GM12801 (cell line): ENCODE measurements around the gene SLMAP.

ENCODE experiments used
- TF ChIP-seq, protein P1 (sequence below): IDR thresholded peaks from one replicate; pipeline ENCODE4 v1.5.1; 2011; ENCODE audit warnings: control low read depth; ENCODE audit not compliant: insufficient read length; ENCODE audit errors: extremely low read depth

Gene SLMAP

DNA sequence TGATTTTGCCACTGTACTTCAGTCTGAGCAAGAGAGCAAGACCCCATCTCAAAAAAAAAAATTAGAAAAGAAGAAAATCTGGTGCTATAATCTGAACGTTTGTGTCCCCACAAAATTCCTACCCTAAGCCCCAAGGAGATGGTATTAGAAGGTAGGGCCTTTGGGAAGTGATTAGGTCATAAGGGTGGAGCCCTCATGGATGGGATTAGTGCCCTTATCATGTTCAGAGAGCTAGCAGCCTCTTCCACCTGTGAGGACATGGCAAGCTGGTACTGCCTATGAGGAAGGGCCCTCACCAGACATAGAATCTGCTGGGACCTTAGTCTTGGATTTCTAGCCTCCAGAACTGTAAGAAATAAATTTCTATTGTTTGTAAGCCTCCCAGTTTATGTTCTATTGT, 201.7 kb downstream of the SLMAP start:
- TF ChIP-seq, protein P1, sequence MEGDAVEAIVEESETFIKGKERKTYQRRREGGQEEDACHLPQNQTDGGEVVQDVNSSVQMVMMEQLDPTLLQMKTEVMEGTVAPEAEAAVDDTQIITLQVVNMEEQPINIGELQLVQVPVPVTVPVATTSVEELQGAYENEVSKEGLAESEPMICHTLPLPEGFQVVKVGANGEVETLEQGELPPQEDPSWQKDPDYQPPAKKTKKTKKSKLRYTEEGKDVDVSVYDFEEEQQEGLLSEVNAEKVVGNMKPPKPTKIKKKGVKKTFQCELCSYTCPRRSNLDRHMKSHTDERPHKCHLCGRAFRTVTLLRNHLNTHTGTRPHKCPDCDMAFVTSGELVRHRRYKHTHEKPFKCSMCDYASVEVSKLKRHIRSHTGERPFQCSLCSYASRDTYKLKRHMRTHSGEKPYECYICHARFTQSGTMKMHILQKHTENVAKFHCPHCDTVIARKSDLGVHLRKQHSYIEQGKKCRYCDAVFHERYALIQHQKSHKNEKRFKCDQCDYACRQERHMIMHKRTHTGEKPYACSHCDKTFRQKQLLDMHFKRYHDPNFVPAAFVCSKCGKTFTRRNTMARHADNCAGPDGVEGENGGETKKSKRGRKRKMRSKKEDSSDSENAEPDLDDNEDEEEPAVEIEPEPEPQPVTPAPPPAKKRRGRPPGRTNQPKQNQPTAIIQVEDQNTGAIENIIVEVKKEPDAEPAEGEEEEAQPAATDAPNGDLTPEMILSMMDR = no peak

DNA sequence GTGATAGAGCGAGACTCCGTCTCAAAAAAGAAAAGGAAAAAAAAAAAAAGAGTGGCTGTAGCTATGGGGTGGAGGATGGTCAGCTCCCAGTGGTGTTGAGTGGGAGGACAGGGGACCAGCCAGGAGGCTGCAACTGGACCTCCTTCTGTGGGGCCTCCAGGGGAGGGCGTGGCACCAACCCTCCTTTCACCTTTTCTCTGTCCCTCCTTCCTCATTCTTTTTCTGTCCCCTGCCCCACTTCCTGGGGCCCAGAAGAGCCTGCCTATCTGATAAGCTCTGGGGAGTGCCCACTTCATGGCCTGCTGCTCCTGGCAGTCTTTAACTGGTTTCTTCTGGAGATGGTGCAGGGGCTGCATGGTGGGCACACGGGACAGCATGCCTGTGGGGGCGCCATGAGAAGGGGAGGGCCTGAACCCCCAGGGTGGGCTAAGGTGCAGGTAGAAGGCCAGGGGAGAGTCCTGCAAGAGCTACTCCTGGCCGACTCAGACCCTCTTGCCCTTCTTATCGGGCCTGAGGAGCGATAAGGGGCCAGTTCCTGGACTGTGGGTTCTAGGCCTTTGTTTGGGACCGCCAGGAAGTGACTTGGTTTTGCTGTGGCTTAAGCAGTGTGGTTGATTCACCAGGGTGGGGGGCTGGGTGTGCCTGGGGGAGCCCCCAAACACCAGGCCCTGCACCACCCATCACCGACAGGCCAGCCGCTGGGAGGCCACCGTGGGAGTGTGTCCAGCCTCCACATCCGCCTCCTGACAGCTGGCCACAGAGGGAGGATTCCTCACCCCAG, 202.7 kb downstream of the SLMAP start:
- TF ChIP-seq, protein P1 = no peak

GRCh38 chr3:57959423-57960173, 203.5 kb downstream of the SLMAP start:
- TF ChIP-seq, protein P1 = no peak

GRCh38 chr3:57960174-57960505, 204.0 kb downstream of the SLMAP start:
- TF ChIP-seq, protein P1 = no peak

GRCh38 chr3:57961177-57961827, 205.2 kb downstream of the SLMAP start:
- TF ChIP-seq, protein P1 = no peak

DNA sequence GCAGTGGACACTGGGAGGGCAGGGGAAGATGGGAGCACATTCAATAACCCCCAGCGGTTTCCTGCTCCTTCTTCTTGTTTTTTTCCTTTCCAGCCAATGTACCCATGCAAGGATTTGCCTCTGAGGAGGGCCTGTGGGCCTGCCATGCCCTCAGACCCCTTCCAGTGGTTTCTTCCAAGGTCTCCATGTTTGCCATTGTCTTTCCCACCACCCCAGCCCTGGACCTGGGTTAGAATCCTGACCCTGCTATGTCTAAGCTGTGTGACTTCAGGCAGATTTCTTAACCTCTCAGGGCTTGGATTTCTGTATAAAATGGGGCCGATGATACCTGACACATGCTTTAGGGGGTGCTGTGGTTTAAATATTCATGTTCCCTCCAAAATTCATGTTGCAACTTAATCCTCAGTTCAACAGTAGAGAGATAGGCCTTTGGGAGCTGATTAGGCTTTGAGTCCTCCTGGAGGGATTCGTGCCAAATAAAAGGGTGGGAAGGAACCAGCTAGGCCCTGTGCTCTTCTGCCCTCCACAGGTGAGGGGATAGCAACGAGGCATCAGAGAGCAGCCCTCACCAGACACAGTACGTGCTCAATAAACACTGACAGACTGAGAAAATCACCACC, 205.8 kb downstream of the SLMAP start:
- TF ChIP-seq, protein P1 = no peak

GRCh38 chr3:57962448-57962834, 206.3 kb downstream of the SLMAP start:
- TF ChIP-seq, protein P1 = no peak
